Measurements from ENCODE around the gene SAMD8.

GRCh38 chr10:75143353-75143752 lies 31.9 kb downstream of the SAMD8 start:
- TF ChIP-seq CTCF (IDR thresholded peaks at IDR 0.05; ENCODE audit: insufficient read depth, low read length, poor library complexity, severe bottlenecking) (no peak), EZH2phosphoT487 (conservative IDR thresholded peaks at IDR 0.05; ENCODE audit: low read length) (no peak)
